ENCODE data around the gene PRAMEF8.
"Not testable (repeated sequence)": the region's sequence is repeated elsewhere in the genome, so short reads cannot be mapped to it uniquely, and the experiment has no call there.

The PRAMEF8 gene

GRCh38 chr1:13234057-13234456, 50.9 kb downstream of the PRAMEF8 start:
- H3K4me3 ChIP-seq (ENCODE audit: low read depth, low read length); in situ Hi-C loops (cut with HindIII; ENCODE audit: low sequenced_read_pairs); DNase-seq (ENCODE audit: low read depth): not testable (repeated sequence)

GRCh38 chr1:13232056-13232455, 52.9 kb downstream of the PRAMEF8 start:
- DNase-seq (ENCODE audit: low read depth); H3K4me3 ChIP-seq (ENCODE audit: low read depth, low read length); in situ Hi-C loops (cut with HindIII; ENCODE audit: low sequenced_read_pairs): not testable (repeated sequence)

Measured in astrocyte of the cerebellum (primary cell).